Sigmoid colon (tissue), 4 donors: ENCODE measurements around the gene TMEM9.

Experiments
- POLR2A ChIP-seq, 2 donors: fragments of 450-650 bp; IDR thresholded peaks; one replicate each; pipeline ENCODE4 v1.6.1; 2016; ENCODE audit warnings: antibody characterized with exemption in 2 of 2, mild to moderate bottlenecking in 2 of 2, moderate library complexity in 2 of 2
- POLR2AphosphoS5 ChIP-seq, 4 donors: sonication (generic); formaldehyde crosslinking; IDR thresholded peaks; one replicate each; pipeline ENCODE4 v1.6.1; 2017; ENCODE audit warnings: antibody characterized with exemption in 4 of 4
- TF ChIP-seq, protein P1 (sequence below), 4 experiments: fragments of 450-650 bp in 3 of 4; fragments of 200-600 bp in 1 of 4; IDR thresholded peaks; one replicate each; pipeline ENCODE4 v1.5.1; 2016 to 2019; ENCODE audit warnings: antibody characterized with exemption in 4 of 4, mild to moderate bottlenecking in 3 of 4, moderate library complexity in 2 of 4

DNA sequence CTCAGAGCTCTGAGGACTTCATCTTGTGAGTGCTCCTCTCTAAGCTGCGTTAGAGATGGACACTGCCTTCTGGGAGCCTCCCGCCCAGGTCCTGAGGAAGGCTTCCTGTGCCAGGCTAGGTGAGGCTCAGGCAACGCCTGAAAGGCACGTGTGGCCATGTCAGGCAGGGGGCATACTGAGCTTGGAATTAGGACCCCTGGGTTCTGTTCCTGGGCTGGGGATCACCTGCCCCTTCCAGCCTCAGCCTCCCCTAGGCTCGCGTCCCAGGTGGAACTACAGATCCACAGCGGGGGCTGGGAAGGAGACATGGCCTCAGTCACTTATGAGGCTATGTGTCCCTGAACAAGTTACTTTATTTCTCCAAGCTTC, 17.3 kb downstream of the TMEM9 start:
- TF ChIP-seq POLR2A (IDR thresholded peaks at IDR 0.05) = no peak
- TF ChIP-seq, protein P1, sequence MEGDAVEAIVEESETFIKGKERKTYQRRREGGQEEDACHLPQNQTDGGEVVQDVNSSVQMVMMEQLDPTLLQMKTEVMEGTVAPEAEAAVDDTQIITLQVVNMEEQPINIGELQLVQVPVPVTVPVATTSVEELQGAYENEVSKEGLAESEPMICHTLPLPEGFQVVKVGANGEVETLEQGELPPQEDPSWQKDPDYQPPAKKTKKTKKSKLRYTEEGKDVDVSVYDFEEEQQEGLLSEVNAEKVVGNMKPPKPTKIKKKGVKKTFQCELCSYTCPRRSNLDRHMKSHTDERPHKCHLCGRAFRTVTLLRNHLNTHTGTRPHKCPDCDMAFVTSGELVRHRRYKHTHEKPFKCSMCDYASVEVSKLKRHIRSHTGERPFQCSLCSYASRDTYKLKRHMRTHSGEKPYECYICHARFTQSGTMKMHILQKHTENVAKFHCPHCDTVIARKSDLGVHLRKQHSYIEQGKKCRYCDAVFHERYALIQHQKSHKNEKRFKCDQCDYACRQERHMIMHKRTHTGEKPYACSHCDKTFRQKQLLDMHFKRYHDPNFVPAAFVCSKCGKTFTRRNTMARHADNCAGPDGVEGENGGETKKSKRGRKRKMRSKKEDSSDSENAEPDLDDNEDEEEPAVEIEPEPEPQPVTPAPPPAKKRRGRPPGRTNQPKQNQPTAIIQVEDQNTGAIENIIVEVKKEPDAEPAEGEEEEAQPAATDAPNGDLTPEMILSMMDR (IDR thresholded peaks at IDR 0.05) = no peak
- no peak for TF ChIP-seq POLR2AphosphoS5 (IDR thresholded peaks at IDR 0.05)
